Ishikawa (cell line): ENCODE data around the gene CLEC10A.

ENCODE experiments used
- CEBPB ChIP-seq: IDR thresholded peaks from 2 replicates; pipeline ENCODE4 v1.6.1; 2012
- EGR1 ChIP-seq: IDR thresholded peaks from 2 replicates; pipeline ENCODE4 v1.6.1; 2012
- EP300 ChIP-seq: IDR thresholded peaks from 2 replicates; pipeline ENCODE4 v1.6.1; 2012; ENCODE audit warnings: borderline replicate concordance
- MAX ChIP-seq: IDR thresholded peaks from 2 replicates; pipeline ENCODE4 v1.6.1; 2012
- RAD21 ChIP-seq: IDR thresholded peaks from 2 replicates; pipeline ENCODE4 v1.6.1; 2012; ENCODE audit warnings: low read depth
- REST ChIP-seq: IDR thresholded peaks from 2 replicates; pipeline ENCODE4 v1.6.1; 2012; ENCODE audit warnings: low read depth, mild to moderate bottlenecking
- YY1 ChIP-seq: IDR thresholded peaks from 2 replicates; pipeline ENCODE4 v1.6.1; 2012; ENCODE audit warnings: low read depth

- TF ChIP-seq CEBPB (no peak), REST (no peak), YY1 (no peak), MAX (no peak), EP300 (no peak), RAD21 (no peak), EGR1 (no peak)
These were observed 33.4 kb upstream of the CLEC10A start for GRCh38 chr17:7113273-7114071.
